B cell (primary cell): ENCODE measurements around the gene JPH2. TPM values are rescaled to one million over a fixed set of nuclear protein-coding genes. Genes with fewer than 3 reads are reported as not detected.

Source experiments
- ATAC-seq: fragments of 200-7000 bp; cut with Tn5 transposase; one replicate; pipeline ENCODE4 v1.10.0; 2021; ENCODE audit warnings: low read depth, mild to moderate bottlenecking, moderate number of reproducible peaks, moderate library complexity
- CTCF ChIA-PET: fragments of 350-600 bp; sonication (Branson Sonifier 250); formaldehyde crosslinking; loops from one replicate; lab custom pipeline; 2021; ENCODE audit warnings: antibody characterized with exemption, inconsistent platforms; lab: Charles Lee
- POLR2A ChIA-PET: fragments of 350-600 bp; sonication (Branson Sonifier 250); formaldehyde crosslinking; loops from one replicate; lab custom pipeline; 2021; ENCODE audit warnings: antibody characterized with exemption; lab: Charles Lee
- DNase-seq: peaks from one replicate; pipeline ENCODE4 v3.0.0; 2013
- H2AFZ ChIP-seq: 2 replicates; pipeline ENCODE4 v1.6.1; 2012; ENCODE audit warnings: mild to moderate bottlenecking, low read depth, low read length; ENCODE audit not compliant: insufficient read depth, poor library complexity, severe bottlenecking
- H3K27ac ChIP-seq, 2 donors: 1 replicate in 1 of 2; 2 replicates in 1 of 2; pipeline ENCODE4 v1.5.1; 2012 to 2013; ENCODE audit warnings: low read length in 2 of 2, mild to moderate bottlenecking in 2 of 2, moderate library complexity in 1 of 2
- H3K27me3 ChIP-seq, 4 experiments: fragments of 200-600 bp in 1 of 4; sonication (generic) in 1 of 4; replicated peaks in 1 of 4; 1 replicate in 2 of 4; 2 replicates in 2 of 4; pipeline versions ENCODE4 v1.6.1 to v1.7.0; 2013 to 2016; ENCODE audit warnings: low read length in 3 of 4, mild to moderate bottlenecking in 2 of 4, mixed read lengths in 1 of 4, moderate library complexity in 1 of 4; ENCODE audit not compliant: insufficient read depth in 4 of 4, control insufficient read depth in 3 of 4; ENCODE audit errors: control extremely low read depth in 1 of 4
- H3K36me3 ChIP-seq, 2 experiments: replicated peaks in 1 of 2; 1 replicate in 1 of 2; 2 replicates in 1 of 2; pipeline versions ENCODE4 v1.6.1 to v1.7.1; 2013; ENCODE audit warnings: low read length in 1 of 2; ENCODE audit not compliant: insufficient read depth in 2 of 2, control insufficient read depth in 1 of 2; ENCODE audit errors: control extremely low read depth in 1 of 2, extremely low read depth in 1 of 2
- H3K4me1 ChIP-seq, 2 donors: fragments of 200-600 bp in 1 of 2; sonication (generic) in 1 of 2; 1 replicate in 1 of 2; 2 replicates in 1 of 2; pipeline versions ENCODE4 v1.5.1 to v1.6.1; 2013 to 2017; ENCODE audit warnings: low read length in 2 of 2; ENCODE audit not compliant: control insufficient read depth in 2 of 2, insufficient read depth in 2 of 2
- H3K4me2 ChIP-seq: replicated peaks from 2 replicates; pipeline ENCODE3; 2012; ENCODE audit warnings: mild to moderate bottlenecking, low read depth, low read length; ENCODE audit not compliant: poor library complexity, severe bottlenecking
- H3K4me3 ChIP-seq, 5 experiments: fragments of 200-600 bp in 1 of 5; sonication (generic) in 1 of 5; 1 replicate in 3 of 5; 2 replicates in 2 of 5; pipeline versions ENCODE4 v1.5.1 to v1.7.0; 2011 to 2016; ENCODE audit warnings: low read length in 4 of 5, mild to moderate bottlenecking in 4 of 5, low read depth in 2 of 5, control low read depth in 1 of 5, moderate library complexity in 1 of 5; ENCODE audit not compliant: insufficient read depth in 1 of 5; ENCODE audit errors: control extremely low read depth in 1 of 5, extremely low read depth in 1 of 5
- H3K79me2 ChIP-seq: fragments of 200-600 bp; sonication (generic); one replicate; pipeline ENCODE4 v1.6.0; 2016; ENCODE audit warnings: low read length; ENCODE audit not compliant: control insufficient read depth, insufficient read depth
- H3K9ac ChIP-seq: fragments of 200-600 bp; sonication (generic); 2 replicates; pipeline ENCODE4 v1.6.1; 2017; ENCODE audit warnings: mild to moderate bottlenecking, low read length, moderate library complexity
- H3K9me3 ChIP-seq, 3 donors: one replicate each; pipeline versions ENCODE4 v1.6.1 to v1.7.1; 2013; ENCODE audit warnings: low read length in 2 of 3; ENCODE audit not compliant: control insufficient read depth in 2 of 3, insufficient read depth in 1 of 3; ENCODE audit errors: control extremely low read depth in 1 of 3
- H4K20me1 ChIP-seq: 2 replicates; pipeline ENCODE4 v1.6.0; 2012; ENCODE audit warnings: mild to moderate bottlenecking, low read length; ENCODE audit not compliant: insufficient read depth, control insufficient read depth, poor library complexity, severe bottlenecking
- H3K27ac Mint-ChIP-seq: one replicate; pipeline ENCODE4 v1.8.0; 2021; ENCODE audit warnings: mixed read lengths
- H3K27me3 Mint-ChIP-seq: one replicate; pipeline ENCODE4 v1.8.0; 2021; ENCODE audit warnings: mixed read lengths
- H3K4me1 Mint-ChIP-seq: one replicate; pipeline ENCODE4 v1.8.0; 2021; ENCODE audit warnings: mixed read lengths
- H3K4me3 Mint-ChIP-seq: one replicate; pipeline ENCODE4 v1.8.0; 2021; ENCODE audit warnings: mixed read lengths
- H3K9me3 Mint-ChIP-seq: one replicate; pipeline ENCODE4 v1.8.0; 2022; ENCODE audit warnings: mixed read lengths; ENCODE audit not compliant: insufficient read depth
- EZH2 ChIP-seq: IDR thresholded peaks from 2 replicates; pipeline ENCODE4 v1.6.1; 2012; ENCODE audit warnings: borderline replicate concordance, low read depth, mild to moderate bottlenecking, moderate library complexity, low read length; ENCODE audit not compliant: insufficient read depth, poor library complexity, severe bottlenecking
- WGBS: methylation state at CpG from one replicate; pipeline ENCODE4 v1.1.5; 2013; ENCODE audit warnings: missing lambda C conversion rate; ENCODE audit not compliant: insufficient coverage; 5-methylcytosine and 5-hydroxymethylcytosine counted together
- intact Hi-C: fragments of 100-400 bp; cut with micrococcal nuclease; formaldehyde crosslinking; loops from one replicate; pipeline ENCODE4 v1.10.0; 2022
- polyA plus RNA-seq: library from polyadenylated mRNA; depleted of rRNA; stranded (reverse); fragments of >200 nt; gene quantifications from 2 replicates; pipeline ENCODE4 v1.2.3, GENCODE V29; 2012
- total RNA-seq, 2 donors: library from RNA; stranded (reverse); fragments of 120-200 nt in 1 of 2; gene quantifications; 1 replicate in 1 of 2; 2 replicates in 1 of 2; pipeline versions ENCODE4 v1.2.3 to v1.2.4, GENCODE V29; 2013 to 2022
- TF ChIP-seq, protein P1 (sequence below): fragments of 200-600 bp; IDR thresholded peaks from one replicate; pipeline ENCODE4 v1.8.0; 2022; ENCODE audit warnings: antibody characterized with exemption, mild to moderate bottlenecking

JPH2 gene
- total and polyA plus RNA-seq, 2 donors (not counting 1 experiment from before 2014, with no cell fraction given): 0.10 TPM; not detected in 1

GRCh38 chr20:44173116-44173515 is 13.9 kb downstream of the JPH2 start:
- ATAC-seq: no peak
- Histone ChIP-seq H3K9me3 (peaks cover 0 to 5% (median 0%) of the 10 kb centered on the region in 3 donors), H4K20me1 (no peaks in the 10 kb centered on the region), H2AFZ (no peak overlapping the region), H3K9ac (no peak overlapping the region), H3K27ac (no peak overlapping the region), H3K4me3 (no peak overlapping the region), H3K4me2 (no peak overlapping the region), H3K79me2 (no peaks in the 10 kb centered on the region), H3K4me1 (no peaks in the 10 kb centered on the region), H3K27me3 (peaks cover 0 to 20% (median 8%) of the 10 kb centered on the region in 4 experiments), H3K36me3 (no peaks in the 10 kb centered on the region)
- no peak for DNase-seq
- 71% methylated on average over 5 of the region's 5 CpGs for WGBS
- CTCF ChIA-PET: interaction anchor here (1.2 kb wide), 1 partner anchor 12 kb away, joined by 4 read pairs; no protein-coding TSS in a partner anchor
- no peaks in the 10 kb centered on the region for H3K4me1 Mint-ChIP-seq
- no peak overlapping the region for H3K27ac Mint-ChIP-seq
- no peak for TF ChIP-seq EZH2
- TF ChIP-seq, protein P1, sequence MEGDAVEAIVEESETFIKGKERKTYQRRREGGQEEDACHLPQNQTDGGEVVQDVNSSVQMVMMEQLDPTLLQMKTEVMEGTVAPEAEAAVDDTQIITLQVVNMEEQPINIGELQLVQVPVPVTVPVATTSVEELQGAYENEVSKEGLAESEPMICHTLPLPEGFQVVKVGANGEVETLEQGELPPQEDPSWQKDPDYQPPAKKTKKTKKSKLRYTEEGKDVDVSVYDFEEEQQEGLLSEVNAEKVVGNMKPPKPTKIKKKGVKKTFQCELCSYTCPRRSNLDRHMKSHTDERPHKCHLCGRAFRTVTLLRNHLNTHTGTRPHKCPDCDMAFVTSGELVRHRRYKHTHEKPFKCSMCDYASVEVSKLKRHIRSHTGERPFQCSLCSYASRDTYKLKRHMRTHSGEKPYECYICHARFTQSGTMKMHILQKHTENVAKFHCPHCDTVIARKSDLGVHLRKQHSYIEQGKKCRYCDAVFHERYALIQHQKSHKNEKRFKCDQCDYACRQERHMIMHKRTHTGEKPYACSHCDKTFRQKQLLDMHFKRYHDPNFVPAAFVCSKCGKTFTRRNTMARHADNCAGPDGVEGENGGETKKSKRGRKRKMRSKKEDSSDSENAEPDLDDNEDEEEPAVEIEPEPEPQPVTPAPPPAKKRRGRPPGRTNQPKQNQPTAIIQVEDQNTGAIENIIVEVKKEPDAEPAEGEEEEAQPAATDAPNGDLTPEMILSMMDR: no peak
- no peak overlapping the region for H3K4me3 Mint-ChIP-seq
- POLR2A ChIA-PET: no interaction called here
- peaks cover 2% of the 10 kb centered on the region for H3K9me3 Mint-ChIP-seq
- intact Hi-C loops: no loop called here
- H3K27me3 Mint-ChIP-seq: peaks cover 53% of the 10 kb centered on the region

DNA sequence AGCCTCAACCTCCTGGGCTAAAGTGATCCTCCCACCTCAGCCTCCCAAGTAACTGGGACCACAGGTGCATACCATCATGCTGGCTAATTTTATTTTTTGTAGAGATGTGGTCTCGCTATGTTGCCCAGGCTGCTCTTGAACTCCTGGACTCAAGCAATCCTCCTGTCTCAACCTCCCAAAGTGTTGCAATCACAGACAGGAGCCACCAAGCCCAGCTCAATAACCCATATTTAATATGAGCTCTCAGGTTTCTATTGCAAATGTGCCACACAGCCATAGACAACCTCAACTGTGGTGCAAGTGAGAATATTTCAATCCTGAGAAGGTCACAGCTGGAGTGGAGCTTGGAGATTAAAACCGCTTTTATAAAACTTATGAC is 14.4 kb downstream of the JPH2 start:
- Histone ChIP-seq H3K27me3 (peaks cover 0 to 20% (median 8%) of the 10 kb centered on the region in 4 experiments), H2AFZ (no peak overlapping the region), H3K36me3 (no peaks in the 10 kb centered on the region), H3K4me2 (no peak overlapping the region), H3K9ac (no peak overlapping the region), H3K27ac (no peak overlapping the region), H3K4me3 (no peak overlapping the region), H4K20me1 (no peaks in the 10 kb centered on the region), H3K9me3 (peaks cover 0 to 5% (median 0%) of the 10 kb centered on the region in 3 donors), H3K79me2 (no peaks in the 10 kb centered on the region), H3K4me1 (no peaks in the 10 kb centered on the region)
- H3K4me1 Mint-ChIP-seq: no peaks in the 10 kb centered on the region
- ChIA-PET POLR2A (no interaction called here), CTCF (interaction anchor here (1.2 kb wide), 1 partner anchor 13 kb away, joined by 4 read pairs; no protein-coding TSS in a partner anchor)
- peaks cover 59% of the 10 kb centered on the region for H3K27me3 Mint-ChIP-seq
- TF ChIP-seq, protein P1: no peak
- TF ChIP-seq EZH2: no peak
- no CpG with 5 or more reads among the region's 2 CpGs for WGBS
- no peak for ATAC-seq
- H3K9me3 Mint-ChIP-seq: peaks cover 2% of the 10 kb centered on the region
- no peak overlapping the region for H3K27ac Mint-ChIP-seq
- DNase-seq: no peak
- no peak overlapping the region for H3K4me3 Mint-ChIP-seq
- intact Hi-C loops: no loop called here
